ENCODE measurements around the gene PTPN14. TPM values are rescaled to one million over a fixed set of nuclear protein-coding genes. Genes with fewer than 3 reads are reported as not detected.

Gene PTPN14
- total RNA-seq, 1 experiment from 2014 or later: 88.4 TPM

GRCh38 chr1:214360525-214361164, 190.8 kb downstream of the PTPN14 start:
- H3K36me3 Mint-ChIP-seq: peaks cover 74% of the 10 kb centered on the region
- H3K27ac Mint-ChIP-seq: peak overlapping the region; percentile 21; the same call in 1 of the 2 replicates

GRCh38 chr1:214360116-214360515, 191.3 kb downstream of the PTPN14 start:
- DNase-seq (ENCODE audit: low spot score) (no peak), ATAC-seq (no peak)
- H3K9me3 Mint-ChIP-seq: no peaks in the 10 kb centered on the region
- peaks cover 78% of the 10 kb centered on the region for H3K36me3 Mint-ChIP-seq
- peaks cover 5% of the 10 kb centered on the region for H3K4me1 Mint-ChIP-seq
- CTCF ChIA-PET: no interaction called here
- H3K27me3 Mint-ChIP-seq (ENCODE audit: low read depth): no peaks in the 10 kb centered on the region
- POLR2A ChIA-PET: no interaction called here
- no peak overlapping the region for H3K4me3 Mint-ChIP-seq
- no peak overlapping the region for H3K27ac Mint-ChIP-seq
- TF ChIP-seq ZBTB43 (CRISPR knock-in tag; IDR thresholded peaks at IDR 0.05) (no peak), TCF7 (CRISPR knock-in tag; IDR thresholded peaks at IDR 0.05; ENCODE audit: low read depth) (no peak), ZNF263 (CRISPR knock-in tag; IDR thresholded peaks at IDR 0.05; ENCODE audit: low read depth) (no peak), ZNF425 (CRISPR knock-in tag; conservative IDR thresholded peaks at IDR 0.05) (no peak), ATF6 (CRISPR knock-in tag; IDR thresholded peaks at IDR 0.05) (no peak)

More at GRCh38 chr1:214360525-214361164, 190.8 kb downstream of the PTPN14 start:
- Mint-ChIP-seq H3K27me3 (ENCODE audit: low read depth) (no peaks in the 10 kb centered on the region), H3K4me1 (peaks cover under 1% of the 10 kb centered on the region), H3K9me3 (no peaks in the 10 kb centered on the region), H3K4me3 (no peak overlapping the region)
- no peak for ATAC-seq
- DNase-seq (ENCODE audit: low spot score): no peak
- CTCF ChIA-PET: no interaction called here
- POLR2A ChIA-PET: no interaction called here
- no peak for TF ChIP-seq CDX4 (CRISPR knock-in tag; IDR thresholded peaks at IDR 0.05; ENCODE audit: borderline replicate concordance)
- no peak for TF ChIP-seq SOX15 (CRISPR knock-in tag; IDR thresholded peaks at IDR 0.05)
- no peak for TF ChIP-seq USF1 (CRISPR knock-in tag; IDR thresholded peaks at IDR 0.05)
- no peak for TF ChIP-seq ZNF671 (CRISPR knock-in tag; IDR thresholded peaks at IDR 0.05)
- TF ChIP-seq PRDM15 (CRISPR knock-in tag; IDR thresholded peaks at IDR 0.05): no peak
- TF ChIP-seq ZBTB43 (CRISPR knock-in tag; IDR thresholded peaks at IDR 0.05): no peak
- no peak for TF ChIP-seq IRF2 (CRISPR knock-in tag; IDR thresholded peaks at IDR 0.05; ENCODE audit: borderline replicate concordance, low read depth)
- no peak for TF ChIP-seq CREB1 (CRISPR knock-in tag; IDR thresholded peaks at IDR 0.05)
- TF ChIP-seq E2F4 (CRISPR knock-in tag; IDR thresholded peaks at IDR 0.05; ENCODE audit: borderline replicate concordance, low read depth): no peak
- TF ChIP-seq NFYB (CRISPR knock-in tag; conservative IDR thresholded peaks at IDR 0.05; ENCODE audit: low read depth): no peak
- no peak for TF ChIP-seq MXD4 (CRISPR knock-in tag; IDR thresholded peaks at IDR 0.05; ENCODE audit: borderline replicate concordance)
